ENCODE data around the gene ARHGAP23. TPM values are rescaled to one million over a fixed set of nuclear protein-coding genes. Genes with fewer than 3 reads are reported as not detected.

Gene ARHGAP23
- total and polyA plus RNA-seq, 2 donors (not counting 1 experiment from before 2014, with no cell fraction given) = 28.1 to 41.1 TPM

DNA sequence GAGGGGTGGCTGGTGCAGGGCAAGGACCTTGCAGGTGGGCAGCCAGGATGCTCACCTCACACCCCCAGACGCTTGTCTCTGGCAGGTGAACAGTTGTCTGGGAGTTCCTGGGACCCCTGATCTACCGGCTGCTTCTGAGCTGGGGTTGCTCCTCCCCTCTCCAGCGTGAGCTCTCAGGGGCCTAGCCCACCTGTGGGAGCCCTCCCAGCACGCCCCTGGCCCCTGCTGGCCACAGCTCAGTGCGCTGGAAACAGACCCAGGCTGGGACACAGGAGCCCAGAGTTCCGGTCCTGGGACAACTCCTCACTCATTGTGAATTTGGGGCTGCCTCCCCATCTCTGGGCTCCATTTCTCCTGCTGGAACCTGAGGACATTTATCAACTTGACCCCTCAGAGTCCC is 30.3 kb downstream of the ARHGAP23 start:
- no peaks in the 10 kb centered on the region for H3K27me3 ChIP-seq (ENCODE audit: control insufficient read depth, insufficient read depth, low read length)
- no peak overlapping the region for H3K9ac ChIP-seq (ENCODE audit: insufficient read depth, low read length)
- H3K36me3 ChIP-seq (ENCODE audit: control insufficient read depth, insufficient read depth, low read length) = peaks cover 33% of the 10 kb centered on the region
- H3K27ac ChIP-seq (ENCODE audit: insufficient read depth, low read length) = no peak overlapping the region
- DNase-seq (ENCODE audit: low read depth in 2 of 2) = no peak
- H3K4me2 ChIP-seq (ENCODE audit: extremely low read depth, insufficient read depth, low read length) = no peak overlapping the region
- TF ChIP-seq, protein P1, sequence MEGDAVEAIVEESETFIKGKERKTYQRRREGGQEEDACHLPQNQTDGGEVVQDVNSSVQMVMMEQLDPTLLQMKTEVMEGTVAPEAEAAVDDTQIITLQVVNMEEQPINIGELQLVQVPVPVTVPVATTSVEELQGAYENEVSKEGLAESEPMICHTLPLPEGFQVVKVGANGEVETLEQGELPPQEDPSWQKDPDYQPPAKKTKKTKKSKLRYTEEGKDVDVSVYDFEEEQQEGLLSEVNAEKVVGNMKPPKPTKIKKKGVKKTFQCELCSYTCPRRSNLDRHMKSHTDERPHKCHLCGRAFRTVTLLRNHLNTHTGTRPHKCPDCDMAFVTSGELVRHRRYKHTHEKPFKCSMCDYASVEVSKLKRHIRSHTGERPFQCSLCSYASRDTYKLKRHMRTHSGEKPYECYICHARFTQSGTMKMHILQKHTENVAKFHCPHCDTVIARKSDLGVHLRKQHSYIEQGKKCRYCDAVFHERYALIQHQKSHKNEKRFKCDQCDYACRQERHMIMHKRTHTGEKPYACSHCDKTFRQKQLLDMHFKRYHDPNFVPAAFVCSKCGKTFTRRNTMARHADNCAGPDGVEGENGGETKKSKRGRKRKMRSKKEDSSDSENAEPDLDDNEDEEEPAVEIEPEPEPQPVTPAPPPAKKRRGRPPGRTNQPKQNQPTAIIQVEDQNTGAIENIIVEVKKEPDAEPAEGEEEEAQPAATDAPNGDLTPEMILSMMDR (conservative IDR thresholded peaks at IDR 0.05 in 1 of 2, IDR thresholded peaks at IDR 0.05 in 1 of 2; ENCODE audit: low read depth in 1 of 2, low read length in 2 of 2) = no peak
- no peak for TF ChIP-seq EZH2 (IDR thresholded peaks at IDR 0.05; ENCODE audit: low read length, missing control alignments)
- peaks cover 63% of the 10 kb centered on the region for H3K79me2 ChIP-seq (ENCODE audit: control insufficient read depth, insufficient read depth, low read length)
- H3K9me3 ChIP-seq (ENCODE audit: control insufficient read depth, insufficient read depth, low read depth, low read length) = no peaks in the 10 kb centered on the region
- H3K4me3 ChIP-seq (replicated peaks in 1 of 4; ENCODE audit: control extremely low read depth in 1 of 4, insufficient read depth in 1 of 4, low read depth in 3 of 4, low read length in 4 of 4) = no peak overlapping the region
- H3K4me1 ChIP-seq (ENCODE audit: control insufficient read depth, extremely low read depth, insufficient read depth, low read length) = peaks cover 11% of the 10 kb centered on the region
- H4K20me1 ChIP-seq (ENCODE audit: control insufficient read depth, extremely low read depth, insufficient read depth, low read length) = no peaks in the 10 kb centered on the region
- H2AFZ ChIP-seq (ENCODE audit: low read length) = no peak overlapping the region

DNA sequence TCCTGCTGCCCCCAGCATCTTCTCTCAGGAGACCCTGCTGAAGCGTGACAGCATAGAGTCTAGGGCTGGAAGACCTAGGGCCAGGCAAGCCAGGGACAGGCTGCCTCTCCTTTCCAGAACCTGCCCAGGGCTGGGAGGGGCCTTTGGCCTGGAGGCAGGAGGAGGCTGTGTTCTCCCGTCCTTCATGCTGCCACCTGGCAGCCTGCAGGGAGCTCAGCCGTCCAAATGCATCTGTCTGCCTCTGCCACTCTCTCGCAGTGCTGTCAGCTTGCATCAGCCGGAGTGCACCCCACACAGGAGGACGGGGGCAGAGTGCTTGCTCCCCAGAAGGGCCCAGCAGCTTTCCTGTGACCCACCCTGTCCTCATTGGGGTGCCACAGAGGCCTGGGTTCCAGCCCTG is 31.3 kb downstream of the ARHGAP23 start:
- peaks cover 42% of the 10 kb centered on the region for H3K36me3 ChIP-seq (ENCODE audit: control insufficient read depth, insufficient read depth, low read length)

DNA sequence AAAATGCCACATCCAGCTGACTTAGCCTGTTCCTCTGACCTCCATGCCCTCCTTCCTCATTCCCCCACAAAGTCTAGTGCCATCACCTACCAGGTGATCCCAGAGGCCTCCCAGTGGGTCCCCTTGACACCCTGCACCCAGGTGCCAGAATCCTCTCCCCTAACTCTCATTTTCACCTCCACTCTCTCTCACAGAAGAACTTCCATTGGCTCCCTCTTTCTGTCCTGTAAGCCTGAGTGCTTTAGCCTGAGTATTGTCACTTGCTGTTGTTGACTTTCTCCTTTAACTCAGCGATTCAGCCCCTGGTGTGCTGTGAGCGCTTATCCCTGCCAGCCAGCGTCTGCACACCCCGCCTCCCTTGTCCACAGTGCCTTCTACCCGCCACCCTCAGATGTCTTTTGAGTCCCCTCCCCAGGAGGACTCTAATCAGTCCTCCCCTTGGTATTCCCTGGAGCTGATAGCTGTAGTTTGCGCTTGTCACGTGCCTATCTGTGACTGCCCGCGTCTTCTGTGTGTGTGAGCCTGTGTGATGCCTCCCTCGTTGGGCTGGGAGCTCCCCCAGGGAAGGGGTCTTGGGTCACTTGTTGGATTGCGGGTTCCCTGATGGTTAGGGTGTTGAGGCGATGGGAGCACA is 31.9 kb downstream of the ARHGAP23 start:
- Histone ChIP-seq H3K27ac (ENCODE audit: insufficient read depth, low read length) (no peak overlapping the region), H3K79me2 (ENCODE audit: control insufficient read depth, insufficient read depth, low read length) (peaks cover 53% of the 10 kb centered on the region), H3K9ac (ENCODE audit: insufficient read depth, low read length) (no peak overlapping the region), H3K9me3 (ENCODE audit: control insufficient read depth, insufficient read depth, low read depth, low read length) (no peaks in the 10 kb centered on the region), H3K4me2 (ENCODE audit: extremely low read depth, insufficient read depth, low read length) (no peak overlapping the region), H3K36me3 (ENCODE audit: control insufficient read depth, insufficient read depth, low read length) (peaks cover 43% of the 10 kb centered on the region), H4K20me1 (ENCODE audit: control insufficient read depth, extremely low read depth, insufficient read depth, low read length) (no peaks in the 10 kb centered on the region), H2AFZ (ENCODE audit: low read length) (no peak overlapping the region), H3K4me1 (ENCODE audit: control insufficient read depth, extremely low read depth, insufficient read depth, low read length) (peaks cover 20% of the 10 kb centered on the region), H3K4me3 (replicated peaks in 1 of 4; ENCODE audit: control extremely low read depth in 1 of 4, insufficient read depth in 1 of 4, low read depth in 3 of 4, low read length in 4 of 4) (no peak overlapping the region), H3K27me3 (ENCODE audit: control insufficient read depth, insufficient read depth, low read length) (no peaks in the 10 kb centered on the region)
- no peak for DNase-seq (ENCODE audit: low read depth in 2 of 2)
- TF ChIP-seq, protein P1 (conservative IDR thresholded peaks at IDR 0.05 in 1 of 2, IDR thresholded peaks at IDR 0.05 in 1 of 2; ENCODE audit: low read depth in 1 of 2, low read length in 2 of 2) = no peak
- TF ChIP-seq EZH2 (IDR thresholded peaks at IDR 0.05; ENCODE audit: low read length, missing control alignments) = no peak

More for the DNA sequence above, 31.3 kb downstream of the ARHGAP23 start:
- H3K79me2 ChIP-seq (ENCODE audit: control insufficient read depth, insufficient read depth, low read length) = peaks cover 58% of the 10 kb centered on the region
- no peak overlapping the region for H3K27ac ChIP-seq (ENCODE audit: insufficient read depth, low read length)
- peaks cover 22% of the 10 kb centered on the region for H3K4me1 ChIP-seq (ENCODE audit: control insufficient read depth, extremely low read depth, insufficient read depth, low read length)
- H3K9me3 ChIP-seq (ENCODE audit: control insufficient read depth, insufficient read depth, low read depth, low read length) = no peaks in the 10 kb centered on the region
- H3K4me2 ChIP-seq (ENCODE audit: extremely low read depth, insufficient read depth, low read length) = no peak overlapping the region
- H3K27me3 ChIP-seq (ENCODE audit: control insufficient read depth, insufficient read depth, low read length) = no peaks in the 10 kb centered on the region
- no peaks in the 10 kb centered on the region for H4K20me1 ChIP-seq (ENCODE audit: control insufficient read depth, extremely low read depth, insufficient read depth, low read length)
- TF ChIP-seq, protein P1 (conservative IDR thresholded peaks at IDR 0.05 in 1 of 2, IDR thresholded peaks at IDR 0.05 in 1 of 2; ENCODE audit: low read depth in 1 of 2, low read length in 2 of 2) = no peak
- no peak for TF ChIP-seq EZH2 (IDR thresholded peaks at IDR 0.05; ENCODE audit: low read length, missing control alignments)
- H2AFZ ChIP-seq (ENCODE audit: low read length) = no peak overlapping the region
- no peak overlapping the region for H3K4me3 ChIP-seq (replicated peaks in 1 of 4; ENCODE audit: control extremely low read depth in 1 of 4, insufficient read depth in 1 of 4, low read depth in 3 of 4, low read length in 4 of 4)
- DNase-seq (ENCODE audit: low read depth in 2 of 2) = no peak
- H3K9ac ChIP-seq (ENCODE audit: insufficient read depth, low read length) = no peak overlapping the region
